ENCODE data around the gene ZKSCAN3.
"Not testable (repeated sequence)": the region's sequence is repeated elsewhere in the genome, so short reads cannot be mapped to it uniquely, and the experiment has no call there.

ZKSCAN3 gene

GRCh38 chr6:28343898-28344677 is 5.7 kb upstream of the ZKSCAN3 start:
- DNase-seq, result no peak

- DNase-seq, result no peak
These were observed 4.5 kb upstream of the ZKSCAN3 start for GRCh38 chr6:28345201-28345600.

- DNase-seq, result no peak
These were observed 2.6 kb upstream of the ZKSCAN3 start for GRCh38 chr6:28347119-28347518.

- DNase-seq, result no peak
These were observed 329 bp upstream of the ZKSCAN3 start for GRCh38 chr6:28349344-28349891.

GRCh38 chr6:28351087-28351486 is 1.3 kb downstream of the ZKSCAN3 start:
- DNase-seq, result no peak

GRCh38 chr6:28351493-28351925 is 1.8 kb downstream of the ZKSCAN3 start:
- no peak for DNase-seq

GRCh38 chr6:28353356-28353755 is 3.6 kb downstream of the ZKSCAN3 start:
- no peak for DNase-seq

GRCh38 chr6:28353981-28354676 is 4.4 kb downstream of the ZKSCAN3 start:
- no peak for DNase-seq

- DNase-seq, result no peak
These were observed 5.2 kb downstream of the ZKSCAN3 start for GRCh38 chr6:28354688-28355554.

- DNase-seq, result peak; percentile 49
These were observed 6.3 kb downstream of the ZKSCAN3 start for GRCh38 chr6:28355743-28356665.

GRCh38 chr6:28356666-28357020 is 6.9 kb downstream of the ZKSCAN3 start:
- DNase-seq, result no peak

- no peak for DNase-seq
These were observed 7.3 kb downstream of the ZKSCAN3 start for GRCh38 chr6:28357036-28357435.

- DNase-seq, result not testable (repeated sequence)
These were observed 9.8 kb downstream of the ZKSCAN3 start for GRCh38 chr6:28359562-28359961.

GRCh38 chr6:28360961-28361360 is 11.2 kb downstream of the ZKSCAN3 start:
- DNase-seq, result no peak

- not testable (repeated sequence) for DNase-seq
These were observed 15.8 kb downstream of the ZKSCAN3 start for GRCh38 chr6:28365590-28365989.

- DNase-seq, result no peak
These were observed 18.8 kb downstream of the ZKSCAN3 start for GRCh38 chr6:28368522-28368921.

GRCh38 chr6:28369463-28369862 is 19.7 kb downstream of the ZKSCAN3 start:
- DNase-seq, result no peak

GRCh38 chr6:28370440-28370839 is 20.7 kb downstream of the ZKSCAN3 start:
- DNase-seq, result no peak

- no peak for DNase-seq
These were observed 21.5 kb downstream of the ZKSCAN3 start for GRCh38 chr6:28371280-28371679.

- no peak for DNase-seq
These were observed 22.1 kb downstream of the ZKSCAN3 start for GRCh38 chr6:28371706-28372451.

- DNase-seq, result no peak
These were observed 24.2 kb downstream of the ZKSCAN3 start for GRCh38 chr6:28373925-28374324.

Data from stimulated activated CD4-positive, alpha-beta T cell treated with anti-CD3 and anti-CD28 coated beads, Interleukin-1b, Interleukin-23, amount 100 ng/mL, for 48 hours (primary cell).